Adipocyte (in vitro differentiated cells): Measurements from ENCODE around the gene KRT24.
"Not testable (repeated sequence)": the region's sequence is repeated elsewhere in the genome, so short reads cannot be mapped to it uniquely, and the experiment has no call there.

Source experiments
- DNase-seq: peaks from one replicate; pipeline ENCODE4 v3.0.0-alpha.2; 2015; ENCODE audit warnings: low read depth
- H3K27me3 ChIP-seq: replicated peaks from 2 replicates; pipeline ENCODE4 v1.7.0; 2013; ENCODE audit warnings: mild to moderate bottlenecking, low read length, moderate library complexity; ENCODE audit not compliant: control insufficient read depth, insufficient read depth
- H3K36me3 ChIP-seq: 2 replicates; pipeline ENCODE4 v1.7.0; 2013; ENCODE audit warnings: low read length, mild to moderate bottlenecking, moderate library complexity; ENCODE audit not compliant: control insufficient read depth, insufficient read depth, severe bottlenecking
- H3K4me1 ChIP-seq: 2 replicates; pipeline ENCODE4 v1.7.0; 2013; ENCODE audit warnings: mild to moderate bottlenecking, low read length, moderate library complexity; ENCODE audit not compliant: control insufficient read depth, insufficient read depth
- H3K4me3 ChIP-seq: 2 replicates; pipeline ENCODE4 v1.7.0; 2013; ENCODE audit warnings: mild to moderate bottlenecking, low read length, moderate library complexity
- H3K9ac ChIP-seq: 2 replicates; pipeline ENCODE4 v1.7.0; 2013; ENCODE audit warnings: mild to moderate bottlenecking, low read length, moderate library complexity
- H3K9me3 ChIP-seq: 2 replicates; pipeline ENCODE4 v1.7.0; 2013; ENCODE audit warnings: mild to moderate bottlenecking, low read length, moderate library complexity; ENCODE audit not compliant: control insufficient read depth

The KRT24 gene

DNA sequence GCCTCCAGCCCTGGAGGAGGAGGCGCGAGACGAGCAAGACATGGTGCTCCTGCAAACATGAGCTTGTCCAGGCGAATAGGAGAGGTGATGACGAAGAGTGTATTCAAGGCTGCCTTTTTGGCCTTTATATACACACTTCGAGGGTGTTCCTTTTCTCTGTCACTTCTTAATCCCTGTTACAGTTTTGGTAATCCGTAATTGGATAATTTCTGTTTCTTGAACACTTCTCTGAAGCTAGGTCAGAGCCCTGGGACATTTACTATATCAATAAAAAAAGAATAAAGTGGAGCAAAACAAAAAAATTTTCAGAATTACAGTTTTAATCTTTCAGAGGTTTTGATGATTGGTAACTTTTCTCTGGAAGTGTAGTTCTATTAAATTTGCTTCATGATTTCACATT is at the start of gene KRT24:
Gene KRT24 (minus strand): TSS at position 101 of the 400 bp plus-strand sequence. CDS start 59 bp downstream, at position 42.
- Histone ChIP-seq H3K36me3 (no peaks in the 10 kb centered on the region), H3K9ac (no peak within 1 kb of the TSS)
- DNase-seq = no peak

DNA sequence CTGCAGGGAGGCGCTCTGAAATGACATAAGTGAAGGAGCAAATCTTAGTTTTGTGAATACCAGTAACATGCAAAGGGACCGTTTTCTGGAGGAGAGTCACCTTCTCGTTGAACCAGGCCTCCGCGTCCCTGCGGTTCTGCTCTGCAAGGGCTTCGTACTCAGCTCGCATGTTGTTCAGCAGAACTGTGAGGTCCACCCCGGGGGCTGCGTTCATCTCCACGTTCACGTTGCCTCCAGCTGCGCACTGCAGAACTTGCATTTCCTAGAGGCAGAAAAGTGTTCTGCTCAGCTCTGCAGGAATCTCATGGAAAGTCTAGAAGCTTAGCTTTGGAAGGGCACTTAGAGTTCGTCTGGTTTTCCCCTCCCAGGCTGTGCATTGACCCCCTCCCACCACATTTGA is 47.5 kb upstream of the KRT24 start:
- Histone ChIP-seq H3K4me3 (no peak overlapping the region), H3K4me1 (no peaks in the 10 kb centered on the region), H3K9ac (no peak overlapping the region), H3K9me3 (peaks cover 2% of the 10 kb centered on the region), H3K36me3 (no peaks in the 10 kb centered on the region), H3K27me3 (peaks cover 18% of the 10 kb centered on the region)
- no peak for DNase-seq

More for the DNA sequence above, at the start of gene KRT24:
- H3K27me3 ChIP-seq = no peaks in the 10 kb centered on the region
- H3K4me1 ChIP-seq = peaks cover 33% of the 10 kb centered on the region
- no peak within 1 kb of the TSS for H3K4me3 ChIP-seq
- H3K9me3 ChIP-seq = no peaks in the 10 kb centered on the region

DNA sequence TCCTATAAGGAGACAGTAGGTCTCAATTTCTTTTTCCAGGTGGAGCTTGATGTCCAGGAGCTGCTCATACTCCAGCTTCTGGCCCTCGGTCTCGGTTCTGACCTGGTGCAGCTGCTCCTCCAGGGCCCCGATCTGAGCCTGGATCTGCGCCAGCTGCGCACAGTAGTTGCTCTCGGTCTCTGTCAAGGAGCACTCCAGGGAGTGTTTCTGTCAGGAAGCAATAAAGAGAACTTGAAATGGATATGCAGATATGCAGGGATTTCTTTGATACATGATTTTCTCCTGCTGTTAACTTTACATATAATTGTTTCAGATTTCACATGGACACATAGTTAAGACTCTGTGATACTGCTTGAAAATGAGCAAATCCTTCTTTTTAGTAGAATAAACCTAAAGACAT is 46.8 kb upstream of the KRT24 start:
- peaks cover 2% of the 10 kb centered on the region for H3K9me3 ChIP-seq

GRCh38 chr17:40748666-40749065 is 45.1 kb upstream of the KRT24 start:
- not testable (repeated sequence) for H3K4me1 ChIP-seq, H3K9me3 ChIP-seq, H3K36me3 ChIP-seq, DNase-seq, H3K9ac ChIP-seq, H3K4me3 ChIP-seq
- peaks cover 18% of the 10 kb centered on the region for H3K27me3 ChIP-seq

More for the DNA sequence above, 46.8 kb upstream of the KRT24 start:
- Histone ChIP-seq H3K27me3 (peaks cover 18% of the 10 kb centered on the region), H3K4me3 (no peak overlapping the region), H3K4me1 (no peaks in the 10 kb centered on the region), H3K36me3 (no peaks in the 10 kb centered on the region), H3K9ac (no peak overlapping the region)
- no peak for DNase-seq

DNA sequence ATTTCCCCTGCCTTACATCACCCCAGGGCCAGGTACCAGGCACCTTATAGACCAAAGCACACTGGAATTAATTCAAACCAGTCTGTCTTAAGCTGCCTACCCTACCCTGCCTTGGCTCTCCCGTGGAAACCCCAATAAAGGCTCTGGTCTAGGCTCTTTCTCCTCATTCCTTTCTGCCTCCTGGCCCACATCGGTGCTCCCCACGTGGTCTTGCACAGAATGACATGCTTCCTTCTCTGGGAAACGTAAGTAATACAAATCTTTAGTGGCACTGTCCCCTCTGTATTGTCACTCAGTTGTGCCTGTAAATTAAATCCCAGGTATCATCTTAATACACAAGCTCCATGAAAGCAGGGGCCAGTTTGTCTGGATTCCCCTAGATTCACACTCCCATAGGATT is 35.0 kb upstream of the KRT24 start:
- H3K4me3 ChIP-seq = no peak overlapping the region
- H3K27me3 ChIP-seq = peaks cover 14% of the 10 kb centered on the region
- no peaks in the 10 kb centered on the region for H3K36me3 ChIP-seq
- DNase-seq = no peak
- H3K4me1 ChIP-seq = no peaks in the 10 kb centered on the region
- peaks cover 23% of the 10 kb centered on the region for H3K9me3 ChIP-seq
- no peak overlapping the region for H3K9ac ChIP-seq

DNA sequence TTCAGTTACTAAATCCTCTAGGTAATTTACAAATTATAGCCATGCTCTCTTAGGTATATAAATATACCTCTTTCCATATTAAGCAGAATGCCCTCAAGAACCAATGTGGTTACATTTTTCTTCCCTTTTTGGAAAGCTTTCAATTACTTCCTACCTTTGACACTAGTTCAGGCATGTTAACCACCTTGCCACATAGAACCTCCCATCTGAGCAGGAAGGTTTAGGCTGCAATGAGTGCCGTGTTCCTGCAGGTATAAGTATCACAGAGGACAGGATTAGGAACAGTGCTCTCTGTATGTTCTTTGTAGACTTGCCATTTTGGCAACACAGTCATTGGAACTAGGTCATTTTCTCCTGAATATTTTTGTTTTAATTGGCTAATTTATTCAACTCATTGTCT is 31.5 kb upstream of the KRT24 start:
- peaks cover 4% of the 10 kb centered on the region for H3K9me3 ChIP-seq
- H3K4me3 ChIP-seq = no peak overlapping the region
- no peaks in the 10 kb centered on the region for H3K36me3 ChIP-seq
- DNase-seq = no peak
- no peaks in the 10 kb centered on the region for H3K4me1 ChIP-seq
- H3K9ac ChIP-seq = no peak overlapping the region
- H3K27me3 ChIP-seq = peaks cover 8% of the 10 kb centered on the region

DNA sequence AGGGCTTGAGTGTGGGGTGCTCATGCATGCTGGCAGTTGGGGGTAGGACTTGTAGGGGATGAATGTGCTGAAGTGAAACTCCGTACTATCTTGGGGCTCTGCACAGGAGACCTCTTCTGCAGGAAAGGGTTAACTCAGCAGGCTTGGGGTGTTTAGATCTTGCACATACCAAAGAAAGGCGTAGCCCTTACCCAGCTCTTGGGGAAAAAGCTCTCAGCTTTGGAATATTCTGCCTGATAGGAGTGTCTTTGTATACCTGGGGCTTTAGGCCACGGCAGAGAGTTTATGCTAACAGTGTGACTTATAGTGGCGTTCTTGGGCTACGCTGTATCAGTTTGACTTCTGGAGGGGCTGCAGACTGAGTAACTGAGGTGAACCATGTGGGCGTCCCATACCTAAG is 30.5 kb upstream of the KRT24 start:
- H3K4me1 ChIP-seq = no peaks in the 10 kb centered on the region
- no peak overlapping the region for H3K9ac ChIP-seq
- H3K4me3 ChIP-seq = no peak overlapping the region
- peaks cover 4% of the 10 kb centered on the region for H3K9me3 ChIP-seq
- no peaks in the 10 kb centered on the region for H3K36me3 ChIP-seq
- no peak for DNase-seq
- H3K27me3 ChIP-seq = peaks cover 4% of the 10 kb centered on the region

DNA sequence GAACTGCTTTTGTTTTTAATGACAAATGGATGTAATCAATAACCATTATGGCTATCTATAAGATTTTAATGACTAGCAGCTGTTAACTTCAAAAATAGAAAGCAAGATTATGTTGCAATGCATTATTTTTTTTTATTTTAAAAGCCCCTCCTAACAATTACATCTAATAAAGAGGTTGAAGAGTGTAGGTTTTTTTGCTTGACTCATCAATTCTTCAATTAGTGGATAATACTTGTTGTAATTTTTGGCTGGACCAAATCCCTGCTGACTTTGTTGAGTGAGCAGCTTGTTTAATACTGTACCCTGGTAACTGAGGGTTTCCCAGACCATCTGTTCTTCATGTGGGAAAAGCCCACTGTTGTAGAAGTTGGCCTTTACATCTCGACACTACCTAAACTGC is 27.4 kb upstream of the KRT24 start:
- Histone ChIP-seq H3K4me3 (no peak overlapping the region), H3K4me1 (peaks cover 14% of the 10 kb centered on the region), H3K9ac (no peak overlapping the region), H3K9me3 (peaks cover 4% of the 10 kb centered on the region), H3K36me3 (no peaks in the 10 kb centered on the region), H3K27me3 (no peaks in the 10 kb centered on the region)
- DNase-seq = no peak

DNA sequence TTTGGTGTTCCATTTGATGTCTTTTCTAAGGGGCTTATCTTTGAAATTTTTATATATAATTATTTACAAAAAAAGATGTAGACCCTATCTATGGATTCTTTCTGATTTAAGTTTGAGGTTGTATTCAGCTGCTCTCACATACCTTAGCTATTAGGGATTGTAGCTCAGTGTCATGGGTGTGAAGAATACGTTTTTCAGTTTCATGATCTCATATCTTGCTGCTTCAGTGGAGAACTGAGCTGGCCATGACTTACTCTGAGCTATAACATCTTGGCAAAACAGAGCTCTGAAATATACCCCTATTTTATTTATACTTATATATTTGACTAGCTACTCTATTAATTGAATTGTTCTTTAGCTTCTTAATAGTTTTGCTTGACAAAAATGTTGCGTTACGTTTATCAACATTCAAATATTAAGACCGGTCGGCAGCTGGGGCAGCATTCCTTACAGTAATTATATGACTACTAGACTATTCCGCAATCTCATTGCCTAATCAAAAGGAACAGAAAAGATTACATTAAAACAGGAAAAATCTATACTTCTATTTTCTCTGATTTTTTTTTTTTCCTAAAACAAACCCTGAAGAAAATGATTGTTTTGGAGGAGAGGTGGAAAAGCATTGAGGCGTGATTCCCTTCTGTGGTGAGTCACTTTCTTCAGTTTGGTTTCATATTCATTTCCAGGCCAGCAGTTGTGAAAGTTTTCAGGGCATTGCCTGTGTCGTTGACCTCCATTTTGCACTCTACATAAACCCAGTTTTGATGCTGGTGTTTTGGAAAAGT is 24.1 kb upstream of the KRT24 start:
- Histone ChIP-seq H3K36me3 (no peaks in the 10 kb centered on the region), H3K4me3 (peak overlapping the region; percentile 58), H3K9ac (peak overlapping the region; percentile 55), H3K9me3 (no peaks in the 10 kb centered on the region), H3K27me3 (no peaks in the 10 kb centered on the region), H3K4me1 (peaks cover 21% of the 10 kb centered on the region)
- peak; percentile 52 for DNase-seq

DNA sequence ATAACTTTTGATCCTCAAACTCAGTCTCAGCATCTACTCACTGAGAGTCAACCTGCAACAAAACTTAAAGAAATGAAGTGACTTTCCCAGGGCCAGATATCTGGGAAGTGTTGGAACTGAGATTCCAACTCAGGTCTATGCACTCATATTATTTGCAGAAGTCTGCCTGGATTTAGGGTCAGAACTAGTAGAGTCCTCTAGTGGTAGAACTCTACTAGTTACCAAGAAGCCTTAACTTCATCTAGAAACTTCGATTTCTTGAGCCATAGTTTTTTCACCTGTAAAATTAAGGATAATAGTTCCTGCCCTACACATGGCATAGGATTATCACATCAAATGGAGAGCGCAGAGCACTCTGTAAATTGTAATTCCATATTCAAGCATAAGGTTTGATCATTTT is 23.4 kb upstream of the KRT24 start:
- Histone ChIP-seq H3K9ac (peak overlapping the region; percentile 55), H3K36me3 (no peaks in the 10 kb centered on the region), H3K4me3 (no peak overlapping the region), H3K27me3 (no peaks in the 10 kb centered on the region), H3K9me3 (no peaks in the 10 kb centered on the region), H3K4me1 (peaks cover 26% of the 10 kb centered on the region)
- DNase-seq = no peak

DNA sequence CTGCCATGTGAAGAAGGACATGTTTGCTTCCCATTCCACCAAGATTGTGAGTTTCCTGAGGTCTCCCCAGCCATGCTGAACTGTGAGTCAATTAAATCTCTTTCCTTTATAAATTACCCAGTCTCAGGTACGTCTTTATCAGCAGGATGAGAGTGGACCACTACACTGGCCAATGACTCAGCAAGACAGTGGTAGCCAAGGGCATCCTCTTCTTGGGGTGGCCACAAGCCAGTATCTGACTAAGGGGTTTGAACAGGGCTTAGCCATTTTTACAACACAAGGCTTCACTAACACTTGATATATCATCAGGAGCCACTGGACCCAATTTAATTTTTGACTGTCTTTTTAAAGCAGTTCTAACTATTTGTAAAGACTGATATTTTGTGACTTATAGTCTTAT is 21.1 kb upstream of the KRT24 start:
- Histone ChIP-seq H3K4me1 (peaks cover 33% of the 10 kb centered on the region), H3K9me3 (no peaks in the 10 kb centered on the region), H3K36me3 (no peaks in the 10 kb centered on the region), H3K4me3 (no peak overlapping the region), H3K27me3 (no peaks in the 10 kb centered on the region), H3K9ac (no peak overlapping the region)
- DNase-seq = no peak

DNA sequence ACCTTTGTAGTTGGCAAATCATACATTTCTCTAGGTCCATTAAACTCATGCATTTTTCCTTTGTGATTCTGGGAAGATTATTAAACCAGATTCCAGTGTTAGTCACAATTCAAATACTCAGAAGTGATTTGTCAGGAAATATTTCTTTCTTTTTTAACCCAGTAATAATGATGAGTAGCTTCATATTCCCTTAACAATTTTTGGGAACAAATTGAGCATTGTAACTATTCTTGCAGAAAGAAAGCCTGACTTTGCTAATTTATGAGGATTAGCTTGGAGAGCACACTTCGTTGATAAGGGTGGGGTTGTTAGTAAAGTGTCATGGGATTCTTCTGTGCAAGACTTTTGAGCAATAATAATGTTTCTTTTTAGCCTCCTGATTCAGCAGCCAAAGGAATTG is 18.7 kb upstream of the KRT24 start:
- DNase-seq = no peak
- Histone ChIP-seq H3K27me3 (no peaks in the 10 kb centered on the region), H3K36me3 (no peaks in the 10 kb centered on the region), H3K9me3 (no peaks in the 10 kb centered on the region), H3K9ac (no peak overlapping the region), H3K4me3 (no peak overlapping the region), H3K4me1 (peaks cover 27% of the 10 kb centered on the region)
